ENCODE data around the gene HDGFL2. TPM values are rescaled to one million over a fixed set of nuclear protein-coding genes. Genes with fewer than 3 reads are reported as not detected.

HDGFL2 gene
- total and polyA plus RNA-seq, 10 donors, result 23.2 to 136 (median 28.3) TPM

DNA sequence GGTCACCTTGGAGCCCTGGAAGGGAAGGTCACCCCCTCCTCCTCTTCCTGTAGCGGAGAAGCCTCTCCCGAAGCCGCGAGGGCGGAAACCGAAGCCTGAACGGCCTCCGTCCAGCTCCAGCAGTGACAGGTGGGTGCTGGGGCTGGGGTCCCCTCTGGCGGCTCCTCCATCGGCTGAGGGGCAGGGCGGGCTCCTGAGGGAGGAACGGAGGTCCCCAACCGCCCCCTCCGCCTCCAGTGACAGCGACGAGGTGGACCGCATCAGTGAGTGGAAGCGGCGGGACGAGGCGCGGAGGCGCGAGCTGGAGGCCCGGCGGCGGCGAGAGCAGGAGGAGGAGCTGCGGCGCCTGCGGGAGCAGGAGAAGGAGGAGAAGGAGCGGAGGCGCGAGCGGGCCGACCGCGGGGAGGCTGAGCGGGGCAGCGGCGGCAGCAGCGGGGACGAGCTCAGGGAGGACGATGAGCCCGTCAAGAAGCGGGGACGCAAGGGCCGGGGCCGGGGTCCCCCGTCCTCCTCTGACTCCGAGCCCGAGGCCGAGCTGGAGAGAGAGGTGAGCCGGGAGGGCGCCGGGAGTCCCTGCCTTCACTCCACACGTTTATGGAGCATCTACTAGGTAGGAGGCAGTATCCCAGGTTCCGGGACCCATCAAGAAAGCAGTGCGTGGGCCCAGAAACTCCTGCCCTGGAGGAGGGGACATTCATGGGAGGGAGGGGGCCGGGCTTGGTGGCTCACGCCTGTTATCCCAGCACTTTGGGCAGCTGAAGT is 22.0 kb downstream of the HDGFL2 start:
- intact Hi-C loops (cut with DNase I; ENCODE audit: low total_unique reads), result no loop called here
- no peak overlapping the region for H3K27ac ChIP-seq
- no peaks in the 10 kb centered on the region for H3K27me3 ChIP-seq (replicated peaks in 1 of 7)
- peak in 1 of 3 donors; percentile 8 for TF ChIP-seq POLR2AphosphoS5 (IDR thresholded peaks at IDR 0.05)
- TF ChIP-seq POLR2A (IDR thresholded peaks at IDR 0.05), result no peak
- peaks cover 0 to 94% (median 78%) of the 10 kb centered on the region in 6 donors for H3K36me3 ChIP-seq
- no peak overlapping the region for H3K4me3 ChIP-seq
- H3K9me3 ChIP-seq, result no peaks in the 10 kb centered on the region
- 93 to 98% (median 95%) methylated on average over 55 to 61 of the region's 61 CpGs for WGBS, 5 donors
- no peaks in the 10 kb centered on the region for H3K4me1 ChIP-seq
- no peak for DNase-seq

DNA sequence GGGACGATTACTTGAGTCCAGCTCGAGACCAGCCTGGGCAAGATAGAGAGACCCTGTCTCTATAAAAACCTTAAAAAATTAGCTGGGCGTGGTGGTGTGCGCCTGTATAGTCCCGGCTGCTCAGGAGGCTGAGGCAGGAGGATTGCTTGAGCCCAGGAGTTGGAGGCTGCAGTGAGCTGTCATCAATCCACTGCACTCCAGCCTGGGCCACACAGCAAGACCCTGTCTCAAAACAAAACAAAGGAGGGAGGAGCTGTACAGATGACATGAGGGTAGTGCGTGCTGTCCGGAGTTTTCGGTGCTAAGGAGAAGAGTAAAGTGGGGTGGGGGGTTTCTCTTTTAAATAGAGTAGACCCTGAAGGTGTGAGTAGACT is 22.6 kb downstream of the HDGFL2 start:
- WGBS, 5 donors, result 92 to 99% (median 97%) methylated on average over 8 of the region's 8 CpGs
- intact Hi-C loops (cut with DNase I; ENCODE audit: low total_unique reads), result no loop called here
- H3K27me3 ChIP-seq (replicated peaks in 1 of 7), result no peaks in the 10 kb centered on the region
- no peak for TF ChIP-seq POLR2AphosphoS5 (IDR thresholded peaks at IDR 0.05)
- TF ChIP-seq, protein P1, sequence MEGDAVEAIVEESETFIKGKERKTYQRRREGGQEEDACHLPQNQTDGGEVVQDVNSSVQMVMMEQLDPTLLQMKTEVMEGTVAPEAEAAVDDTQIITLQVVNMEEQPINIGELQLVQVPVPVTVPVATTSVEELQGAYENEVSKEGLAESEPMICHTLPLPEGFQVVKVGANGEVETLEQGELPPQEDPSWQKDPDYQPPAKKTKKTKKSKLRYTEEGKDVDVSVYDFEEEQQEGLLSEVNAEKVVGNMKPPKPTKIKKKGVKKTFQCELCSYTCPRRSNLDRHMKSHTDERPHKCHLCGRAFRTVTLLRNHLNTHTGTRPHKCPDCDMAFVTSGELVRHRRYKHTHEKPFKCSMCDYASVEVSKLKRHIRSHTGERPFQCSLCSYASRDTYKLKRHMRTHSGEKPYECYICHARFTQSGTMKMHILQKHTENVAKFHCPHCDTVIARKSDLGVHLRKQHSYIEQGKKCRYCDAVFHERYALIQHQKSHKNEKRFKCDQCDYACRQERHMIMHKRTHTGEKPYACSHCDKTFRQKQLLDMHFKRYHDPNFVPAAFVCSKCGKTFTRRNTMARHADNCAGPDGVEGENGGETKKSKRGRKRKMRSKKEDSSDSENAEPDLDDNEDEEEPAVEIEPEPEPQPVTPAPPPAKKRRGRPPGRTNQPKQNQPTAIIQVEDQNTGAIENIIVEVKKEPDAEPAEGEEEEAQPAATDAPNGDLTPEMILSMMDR (IDR thresholded peaks at IDR 0.05 in 8 of 11, conservative IDR thresholded peaks at IDR 0.05 in 3 of 11), result no peak
- no peak for TF ChIP-seq POLR2A (IDR thresholded peaks at IDR 0.05)
- H3K4me3 ChIP-seq, result no peak overlapping the region
- peaks cover 0 to 94% (median 78%) of the 10 kb centered on the region in 6 donors for H3K36me3 ChIP-seq
- H3K9me3 ChIP-seq, result no peaks in the 10 kb centered on the region
- H3K27ac ChIP-seq, result no peak overlapping the region
- no peak for DNase-seq
- no peaks in the 10 kb centered on the region for H3K4me1 ChIP-seq

DNA sequence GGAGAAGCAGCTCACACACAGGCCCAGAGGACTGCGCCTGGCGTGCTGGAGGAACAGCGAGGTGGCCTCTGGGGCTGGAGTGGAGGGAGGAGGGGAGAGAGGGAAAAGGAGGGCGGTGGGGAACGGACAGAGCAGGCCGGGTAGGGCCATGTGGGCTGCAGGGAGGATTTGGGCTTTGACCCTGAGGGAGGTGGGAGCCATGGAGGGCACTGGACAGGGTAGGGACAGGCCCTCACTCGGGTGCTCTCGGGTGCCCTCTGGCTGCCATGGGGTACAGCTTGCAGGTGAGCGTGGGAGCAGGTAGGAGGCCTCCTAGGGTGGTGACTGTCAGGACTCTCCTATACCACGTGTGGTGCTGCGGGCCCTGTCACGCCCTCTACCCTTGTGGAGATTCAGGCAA is 23.4 kb downstream of the HDGFL2 start:
- Histone ChIP-seq H3K4me3 (no peak overlapping the region), H3K4me1 (no peaks in the 10 kb centered on the region), H3K27ac (no peak overlapping the region), H3K27me3 (replicated peaks in 1 of 7) (no peaks in the 10 kb centered on the region), H3K9me3 (no peaks in the 10 kb centered on the region), H3K36me3 (peaks cover 0 to 94% (median 77%) of the 10 kb centered on the region in 6 donors)
- intact Hi-C loops (cut with DNase I; ENCODE audit: low total_unique reads), result no loop called here
- DNase-seq, result no peak
- TF ChIP-seq POLR2AphosphoS5 (IDR thresholded peaks at IDR 0.05) (peak in 1 of 3 donors; percentile 22), POLR2A (IDR thresholded peaks at IDR 0.05) (no peak)
- TF ChIP-seq, protein P1 (IDR thresholded peaks at IDR 0.05 in 8 of 11, conservative IDR thresholded peaks at IDR 0.05 in 3 of 11), result no peak
- WGBS, 5 donors, result 83 to 94% (median 92%) methylated on average over 12 of the region's 12 CpGs

DNA sequence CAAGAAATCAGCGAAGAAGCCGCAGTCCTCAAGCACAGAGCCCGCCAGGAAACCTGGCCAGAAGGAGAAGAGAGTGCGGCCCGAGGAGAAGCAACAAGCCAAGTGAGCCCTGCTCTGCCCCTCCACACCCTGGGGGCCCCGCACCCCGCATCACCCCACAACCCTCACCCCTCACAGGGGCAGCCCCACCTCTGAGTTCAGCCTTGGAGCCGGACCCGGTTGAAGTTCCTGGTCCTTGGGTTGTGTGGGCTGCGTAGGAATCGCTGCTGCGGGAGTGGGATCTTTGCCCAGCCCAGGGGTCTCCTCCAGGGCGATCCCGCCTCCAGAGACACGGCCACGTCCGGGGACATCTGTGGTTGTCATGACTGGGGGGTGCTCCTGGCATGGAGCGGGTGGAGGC is 24.2 kb downstream of the HDGFL2 start:
- Histone ChIP-seq H3K4me1 (no peaks in the 10 kb centered on the region), H3K27ac (no peak overlapping the region), H3K36me3 (peaks cover 0 to 94% (median 83%) of the 10 kb centered on the region in 6 donors), H3K4me3 (no peak overlapping the region), H3K27me3 (replicated peaks in 1 of 7) (no peaks in the 10 kb centered on the region), H3K9me3 (no peaks in the 10 kb centered on the region)
- no peak for DNase-seq
- no peak for TF ChIP-seq POLR2A (IDR thresholded peaks at IDR 0.05)
- TF ChIP-seq, protein P1 (IDR thresholded peaks at IDR 0.05 in 8 of 11, conservative IDR thresholded peaks at IDR 0.05 in 3 of 11), result no peak
- no peak for TF ChIP-seq POLR2AphosphoS5 (IDR thresholded peaks at IDR 0.05)
- 87 to 100% (median 91%) methylated on average over 5 to 18 of the region's 18 CpGs for WGBS, 5 donors
- intact Hi-C loops (cut with DNase I; ENCODE audit: low total_unique reads), result no loop called here

All from spleen (tissue), 11 donors.